Panc1 (cell line): Measurements from ENCODE around the gene ATP2B2. TPM values are rescaled to one million over a fixed set of nuclear protein-coding genes. Genes with fewer than 3 reads are reported as not detected.

Experiments used
- ATAC-seq: fragments of 200-7000 bp; cut with Tn5 transposase; 2 replicates; pipeline ENCODE4 v1.9.1; 2020; ENCODE audit warnings: mild to moderate bottlenecking, moderate library complexity
- BruUV-seq: library from RNA; stranded (reverse); fragments of 400-500 nt; replicated peaks from 2 replicates; lab custom pipeline; 2021; lab: Mats Ljungman, UMichigan
- CTCF ChIA-PET: fragments of 300-600 bp; sonication (Branson Sonifier 250); formaldehyde crosslinking; loops from one replicate; lab custom pipeline; 2022; ENCODE audit warnings: antibody characterized with exemption; lab: Charles Lee
- POLR2A ChIA-PET: fragments of 300-600 bp; sonication (Branson Sonifier 250); formaldehyde crosslinking; loops from one replicate; lab custom pipeline; 2022; ENCODE audit warnings: antibody characterized with exemption; lab: Charles Lee
- DNase-seq: peaks from one replicate; pipeline ENCODE4 v3.0.0-alpha.2; 2010; ENCODE audit warnings: low read depth, low spot score
- H3K27ac ChIP-seq: 2 replicates; pipeline ENCODE4 v1.5.1; 2011; ENCODE audit warnings: mild to moderate bottlenecking, low read length, inconsistent platforms
- H3K27me3 ChIP-seq: fragments of 200-500 bp; sonication (Bioruptor generic); 2 replicates; pipeline ENCODE4 v1.6.0; 2014; ENCODE audit warnings: low read length, inconsistent platforms; ENCODE audit not compliant: control insufficient read depth, insufficient read depth
- H3K36me3 ChIP-seq: fragments of 200-500 bp; sonication (Bioruptor generic); 2 replicates; pipeline ENCODE4 v1.5.1; 2014; ENCODE audit warnings: inconsistent platforms, mild to moderate bottlenecking, low read length, moderate library complexity; ENCODE audit not compliant: control insufficient read depth, insufficient read depth
- H3K4me1 ChIP-seq: 2 replicates; pipeline ENCODE4 v1.5.1; 2011; ENCODE audit warnings: inconsistent platforms, mild to moderate bottlenecking, low read length, moderate library complexity; ENCODE audit not compliant: control insufficient read depth, insufficient read depth
- H3K4me3 ChIP-seq, 2 experiments: 2 replicates each; pipeline ENCODE4 v1.5.1; 2011 to 2012; ENCODE audit warnings: low read depth in 2 of 2, low read length in 2 of 2, mild to moderate bottlenecking in 2 of 2, inconsistent platforms in 1 of 2, moderate library complexity in 1 of 2
- H3K9me3 ChIP-seq: fragments of 200-500 bp; sonication (Bioruptor generic); 2 replicates; pipeline ENCODE4 v1.5.1; 2014; ENCODE audit warnings: low read depth, mild to moderate bottlenecking, inconsistent platforms, low read length, moderate library complexity; ENCODE audit not compliant: control insufficient read depth, insufficient read depth
- POLR2AphosphoS5 ChIP-seq: IDR thresholded peaks from 2 replicates; pipeline ENCODE4 v1.6.1; 2012; ENCODE audit warnings: mild to moderate bottlenecking, low read depth, low read length, moderate library complexity
- SIN3A ChIP-seq: IDR thresholded peaks from 2 replicates; pipeline ENCODE4 v1.6.1; 2012; ENCODE audit warnings: low read depth, mild to moderate bottlenecking, low read length, moderate library complexity, borderline replicate concordance; ENCODE audit not compliant: insufficient read depth
- TCF7L2 ChIP-seq: IDR thresholded peaks from 2 replicates; pipeline ENCODE4 v1.6.1; 2011; ENCODE audit warnings: mild to moderate bottlenecking, low read depth, low read length, inconsistent platforms
- in situ Hi-C: cut with HindIII; loops from 2 replicates; pipeline ENCODE4 v1.10.0; 2016; ENCODE audit warnings: low sequenced_read_pairs, low pct_unique_long_range_greater_than_20kb
- intact Hi-C: fragments of 100-400 bp; cut with micrococcal nuclease; formaldehyde crosslinking; loops from one replicate; pipeline ENCODE4 v1.10.0; 2022; ENCODE audit not compliant: unreplicated experiment
- total RNA-seq: library from RNA; stranded (reverse); gene quantifications from one replicate; pipeline ENCODE4 v1.2.1, GENCODE V29; 2021; ENCODE audit not compliant: unreplicated experiment
- TF ChIP-seq, protein P1 (sequence below), 2 experiments: IDR thresholded peaks; 2 replicates each; pipeline ENCODE4 v1.6.1; 2011 to 2012; ENCODE audit warnings: low read depth in 2 of 2, control low read depth in 1 of 2, low read length in 1 of 2, mild to moderate bottlenecking in 1 of 2, moderate library complexity in 1 of 2; ENCODE audit not compliant: insufficient read depth in 1 of 2
- TF ChIP-seq, protein P2 (sequence below): fragments of 450-650 bp; IDR thresholded peaks from 2 replicates; pipeline ENCODE4 v1.5.1; 2017; ENCODE audit warnings: mild to moderate bottlenecking

The ATP2B2 gene
- total RNA-seq, 1 experiment from 2014 or later: not detected

- Histone ChIP-seq H3K4me1 (no peaks in the 10 kb centered on the region), H3K36me3 (no peaks in the 10 kb centered on the region), H3K27me3 (no peaks in the 10 kb centered on the region), H3K27ac (no peak overlapping the region), H3K9me3 (no peaks in the 10 kb centered on the region), H3K4me3 (no peak overlapping the region)
- ATAC-seq: no peak
- intact Hi-C loops: no loop called here
- POLR2A ChIA-PET: no interaction called here
- no peak for DNase-seq
- in situ Hi-C loops: no loop called here
- BruUV-seq: no TSS peak
- TF ChIP-seq, protein P1, sequence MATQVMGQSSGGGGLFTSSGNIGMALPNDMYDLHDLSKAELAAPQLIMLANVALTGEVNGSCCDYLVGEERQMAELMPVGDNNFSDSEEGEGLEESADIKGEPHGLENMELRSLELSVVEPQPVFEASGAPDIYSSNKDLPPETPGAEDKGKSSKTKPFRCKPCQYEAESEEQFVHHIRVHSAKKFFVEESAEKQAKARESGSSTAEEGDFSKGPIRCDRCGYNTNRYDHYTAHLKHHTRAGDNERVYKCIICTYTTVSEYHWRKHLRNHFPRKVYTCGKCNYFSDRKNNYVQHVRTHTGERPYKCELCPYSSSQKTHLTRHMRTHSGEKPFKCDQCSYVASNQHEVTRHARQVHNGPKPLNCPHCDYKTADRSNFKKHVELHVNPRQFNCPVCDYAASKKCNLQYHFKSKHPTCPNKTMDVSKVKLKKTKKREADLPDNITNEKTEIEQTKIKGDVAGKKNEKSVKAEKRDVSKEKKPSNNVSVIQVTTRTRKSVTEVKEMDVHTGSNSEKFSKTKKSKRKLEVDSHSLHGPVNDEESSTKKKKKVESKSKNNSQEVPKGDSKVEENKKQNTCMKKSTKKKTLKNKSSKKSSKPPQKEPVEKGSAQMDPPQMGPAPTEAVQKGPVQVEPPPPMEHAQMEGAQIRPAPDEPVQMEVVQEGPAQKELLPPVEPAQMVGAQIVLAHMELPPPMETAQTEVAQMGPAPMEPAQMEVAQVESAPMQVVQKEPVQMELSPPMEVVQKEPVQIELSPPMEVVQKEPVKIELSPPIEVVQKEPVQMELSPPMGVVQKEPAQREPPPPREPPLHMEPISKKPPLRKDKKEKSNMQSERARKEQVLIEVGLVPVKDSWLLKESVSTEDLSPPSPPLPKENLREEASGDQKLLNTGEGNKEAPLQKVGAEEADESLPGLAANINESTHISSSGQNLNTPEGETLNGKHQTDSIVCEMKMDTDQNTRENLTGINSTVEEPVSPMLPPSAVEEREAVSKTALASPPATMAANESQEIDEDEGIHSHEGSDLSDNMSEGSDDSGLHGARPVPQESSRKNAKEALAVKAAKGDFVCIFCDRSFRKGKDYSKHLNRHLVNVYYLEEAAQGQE (IDR thresholded peaks at IDR 0.05; ENCODE audit: insufficient read depth in 1 of 2, low read depth in 2 of 2, low read length in 1 of 2): no peak
- TF ChIP-seq, protein P2, sequence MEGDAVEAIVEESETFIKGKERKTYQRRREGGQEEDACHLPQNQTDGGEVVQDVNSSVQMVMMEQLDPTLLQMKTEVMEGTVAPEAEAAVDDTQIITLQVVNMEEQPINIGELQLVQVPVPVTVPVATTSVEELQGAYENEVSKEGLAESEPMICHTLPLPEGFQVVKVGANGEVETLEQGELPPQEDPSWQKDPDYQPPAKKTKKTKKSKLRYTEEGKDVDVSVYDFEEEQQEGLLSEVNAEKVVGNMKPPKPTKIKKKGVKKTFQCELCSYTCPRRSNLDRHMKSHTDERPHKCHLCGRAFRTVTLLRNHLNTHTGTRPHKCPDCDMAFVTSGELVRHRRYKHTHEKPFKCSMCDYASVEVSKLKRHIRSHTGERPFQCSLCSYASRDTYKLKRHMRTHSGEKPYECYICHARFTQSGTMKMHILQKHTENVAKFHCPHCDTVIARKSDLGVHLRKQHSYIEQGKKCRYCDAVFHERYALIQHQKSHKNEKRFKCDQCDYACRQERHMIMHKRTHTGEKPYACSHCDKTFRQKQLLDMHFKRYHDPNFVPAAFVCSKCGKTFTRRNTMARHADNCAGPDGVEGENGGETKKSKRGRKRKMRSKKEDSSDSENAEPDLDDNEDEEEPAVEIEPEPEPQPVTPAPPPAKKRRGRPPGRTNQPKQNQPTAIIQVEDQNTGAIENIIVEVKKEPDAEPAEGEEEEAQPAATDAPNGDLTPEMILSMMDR: no peak
- TF ChIP-seq SIN3A: no peak
- no peak for TF ChIP-seq TCF7L2
- TF ChIP-seq POLR2AphosphoS5: no peak
- CTCF ChIA-PET: no interaction called here
Observed at GRCh38 chr3:10494180-10494579, 11.2 kb downstream of the ATP2B2 start.

GRCh38 chr3:10493202-10493589, 12.2 kb downstream of the ATP2B2 start:
- POLR2A ChIA-PET: no interaction called here
- no peaks in the 10 kb centered on the region for H3K27me3 ChIP-seq
- H3K4me1 ChIP-seq: no peaks in the 10 kb centered on the region
- TF ChIP-seq, protein P1 (IDR thresholded peaks at IDR 0.05; ENCODE audit: insufficient read depth in 1 of 2, low read depth in 2 of 2, low read length in 1 of 2): no peak
- TF ChIP-seq POLR2AphosphoS5 (no peak), TCF7L2 (no peak), SIN3A (no peak)
- TF ChIP-seq, protein P2: no peak
- H3K36me3 ChIP-seq: no peaks in the 10 kb centered on the region
- intact Hi-C loops (no loop called here), in situ Hi-C loops (no loop called here)
- no peak overlapping the region for H3K27ac ChIP-seq
- H3K4me3 ChIP-seq: no peak overlapping the region
- ATAC-seq: no peak
- CTCF ChIA-PET: no interaction called here
- no TSS peak for BruUV-seq
- no peak for DNase-seq
- H3K9me3 ChIP-seq: no peaks in the 10 kb centered on the region
